Subcutaneous abdominal adipose tissue (tissue), 5 donors: ENCODE measurements around the gene ZNF397.
A peak's percentile ranks its signal among the peaks of the same experiment; 100 is the strongest.
"Not testable (repeated sequence)": the region's sequence is repeated elsewhere in the genome, so short reads cannot be mapped to it uniquely, and the experiment has no call there.

ENCODE experiments used
- H3K27ac ChIP-seq: one replicate; pipeline ENCODE4 v1.7.0; 2013; ENCODE audit warnings: low read depth, mild to moderate bottlenecking, inconsistent platforms, low read length, moderate library complexity
- H3K27me3 ChIP-seq, 5 donors: one replicate each; pipeline ENCODE4 v1.7.0; 2013; ENCODE audit warnings: low read length in 5 of 5, inconsistent platforms in 1 of 5; ENCODE audit not compliant: control insufficient read depth in 5 of 5, insufficient read depth in 4 of 5
- H3K36me3 ChIP-seq, 5 donors: one replicate each; pipeline ENCODE4 v1.7.0; 2013; ENCODE audit warnings: low read length in 5 of 5; ENCODE audit not compliant: control insufficient read depth in 5 of 5, insufficient read depth in 5 of 5
- H3K4me1 ChIP-seq, 5 donors: one replicate each; pipeline ENCODE4 v1.7.0; 2013; ENCODE audit warnings: low read length in 5 of 5, mild to moderate bottlenecking in 3 of 5, moderate library complexity in 1 of 5; ENCODE audit not compliant: control insufficient read depth in 5 of 5, insufficient read depth in 5 of 5
- H3K4me3 ChIP-seq, 5 donors: one replicate each; pipeline ENCODE4 v1.7.0; 2013; ENCODE audit warnings: low read length in 5 of 5, low read depth in 1 of 5
- H3K9ac ChIP-seq, 5 donors: one replicate each; pipeline ENCODE4 v1.7.0; 2013; ENCODE audit warnings: low read length in 5 of 5, mild to moderate bottlenecking in 4 of 5, moderate library complexity in 3 of 5
- H3K9me3 ChIP-seq, 5 donors: one replicate each; pipeline ENCODE4 v1.7.0; 2013; ENCODE audit warnings: low read length in 5 of 5; ENCODE audit not compliant: control insufficient read depth in 5 of 5
- donor health status: healthy.
- donor health status: healthy.
- donor health status: healthy.
- donor health status: healthy.
- donor health status: healthy.

Gene ZNF397

DNA sequence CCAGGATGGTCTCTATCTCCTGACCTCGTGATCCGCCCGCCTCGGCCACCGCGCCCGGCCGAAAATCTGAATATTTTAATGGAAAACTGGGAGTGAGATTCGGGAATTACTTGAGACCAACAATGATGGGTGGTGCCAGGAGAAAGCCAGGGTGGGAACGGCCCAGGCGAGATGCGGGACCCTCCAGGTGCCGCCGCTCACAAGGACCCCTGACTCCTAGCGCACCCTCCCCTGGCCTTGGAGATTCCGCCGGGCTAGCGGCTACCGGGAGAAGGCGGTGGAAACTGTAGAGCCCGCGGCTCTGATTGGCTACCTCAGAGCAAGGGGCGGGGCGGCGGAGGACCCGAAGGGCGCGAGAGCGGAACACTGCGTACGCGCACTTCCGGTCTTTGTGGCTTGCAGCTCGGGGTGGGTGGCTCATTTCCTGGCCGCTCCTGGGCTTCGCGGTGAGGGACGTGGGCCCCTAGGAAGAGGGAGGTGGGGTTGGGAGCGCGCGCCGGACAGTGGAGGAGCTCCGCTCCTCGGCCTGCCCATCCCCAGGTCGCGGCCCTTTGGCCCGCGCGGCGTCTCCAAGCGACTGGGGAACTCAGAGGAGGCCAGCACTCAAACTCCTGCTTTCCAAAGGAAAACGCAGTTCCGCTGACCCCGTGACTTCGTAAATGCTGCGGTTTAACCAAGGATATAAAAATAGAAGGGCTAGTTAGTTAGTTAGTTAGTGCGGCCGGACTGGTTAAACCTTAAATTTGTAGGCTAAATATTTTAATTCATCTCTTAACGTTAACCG lies at the start of gene ZNF397:
TSS of gene ZNF397 (plus strand) at position 371 of the 784 bp plus-strand sequence. CDS start 1,437 bp downstream, outside the sequence.
- Histone ChIP-seq H3K9me3 (peaks cover 0 to 2% (median 0%) of the 10 kb centered on the region in 5 donors), H3K27me3 (no peaks in the 10 kb centered on the region), H3K4me3 (peak within 1 kb of the TSS; percentile 74 to 89 (median 79)), H3K27ac (peak within 1 kb of the TSS; percentile 93), H3K4me1 (peaks cover 0 to 19% (median 15%) of the 10 kb centered on the region in 5 donors), H3K36me3 (peaks cover 28 to 34% (median 30%) of the 10 kb centered on the region in 5 donors), H3K9ac (peak within 1 kb of the TSS; percentile 57 to 96 (median 92))

DNA sequence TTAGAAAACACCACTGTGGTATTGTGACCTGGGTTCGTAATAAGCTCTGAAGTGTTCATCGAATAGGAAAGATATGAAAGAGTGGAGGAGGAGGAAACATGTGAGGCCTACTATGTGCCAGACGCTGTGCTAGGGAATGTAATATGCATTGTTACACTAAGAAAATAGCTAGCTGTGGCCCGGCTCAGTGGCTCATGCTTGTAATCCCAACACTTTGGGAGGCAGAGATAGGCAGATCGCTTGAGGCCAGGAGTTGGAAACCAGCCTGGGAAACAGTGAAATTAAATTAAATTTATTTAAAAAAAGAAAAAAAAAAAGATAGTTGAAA lies 49.2 kb upstream of the ZNF397 start:
- no peak overlapping the region for H3K9ac ChIP-seq
- no peaks in the 10 kb centered on the region for H3K36me3 ChIP-seq
- H3K4me1 ChIP-seq = no peaks in the 10 kb centered on the region
- no peaks in the 10 kb centered on the region for H3K27me3 ChIP-seq
- no peaks in the 10 kb centered on the region for H3K9me3 ChIP-seq
- H3K4me3 ChIP-seq = no peak overlapping the region
- H3K27ac ChIP-seq = no peak overlapping the region

DNA sequence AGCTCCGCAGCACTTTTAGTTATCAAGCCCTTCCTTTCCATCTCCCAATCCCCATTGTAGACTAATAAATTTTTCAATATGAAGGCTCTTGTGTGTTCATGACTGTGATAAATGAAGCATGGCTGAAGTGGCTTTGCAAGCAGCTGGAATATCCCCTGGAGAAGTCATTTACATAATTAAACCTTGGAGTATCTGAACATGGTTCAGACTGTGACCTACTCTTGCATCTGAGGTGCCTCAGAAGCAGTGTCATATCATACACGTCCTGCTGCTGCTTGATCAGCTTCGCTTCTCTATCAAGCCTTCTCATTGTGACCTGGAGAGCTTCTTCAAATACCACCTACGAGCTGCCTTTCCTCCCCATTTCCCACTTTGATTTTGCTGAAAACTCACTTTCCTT lies 48.4 kb upstream of the ZNF397 start:
- peaks cover 0 to 4% (median 0%) of the 10 kb centered on the region in 5 donors for H3K4me1 ChIP-seq
- no peak overlapping the region for H3K4me3 ChIP-seq
- H3K9me3 ChIP-seq = no peaks in the 10 kb centered on the region
- no peak overlapping the region for H3K27ac ChIP-seq
- no peaks in the 10 kb centered on the region for H3K36me3 ChIP-seq
- H3K27me3 ChIP-seq = no peaks in the 10 kb centered on the region
- no peak overlapping the region for H3K9ac ChIP-seq

DNA sequence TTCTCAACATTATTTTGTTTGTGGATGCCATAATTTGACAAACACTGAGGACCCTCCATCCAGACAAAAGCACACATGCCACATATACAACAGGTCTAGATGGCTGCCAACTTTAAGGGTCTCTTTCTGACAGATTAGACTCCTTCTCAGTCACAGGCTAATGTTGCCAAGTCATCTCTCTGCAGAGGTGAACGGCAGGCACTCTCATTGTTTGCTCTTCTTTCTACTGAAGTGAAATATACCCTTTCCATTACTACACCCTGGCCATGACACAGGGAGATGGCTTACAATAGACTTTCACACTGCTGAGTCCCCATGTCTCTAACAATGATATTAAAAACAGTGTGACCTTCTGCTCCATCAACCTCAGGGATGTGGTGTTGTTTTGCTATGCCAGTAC lies 47.5 kb upstream of the ZNF397 start:
- Histone ChIP-seq H3K9me3 (no peaks in the 10 kb centered on the region), H3K9ac (no peak overlapping the region), H3K36me3 (no peaks in the 10 kb centered on the region), H3K4me1 (peaks cover 0 to 7% (median 0%) of the 10 kb centered on the region in 5 donors), H3K4me3 (no peak overlapping the region), H3K27ac (no peak overlapping the region), H3K27me3 (no peaks in the 10 kb centered on the region)

DNA sequence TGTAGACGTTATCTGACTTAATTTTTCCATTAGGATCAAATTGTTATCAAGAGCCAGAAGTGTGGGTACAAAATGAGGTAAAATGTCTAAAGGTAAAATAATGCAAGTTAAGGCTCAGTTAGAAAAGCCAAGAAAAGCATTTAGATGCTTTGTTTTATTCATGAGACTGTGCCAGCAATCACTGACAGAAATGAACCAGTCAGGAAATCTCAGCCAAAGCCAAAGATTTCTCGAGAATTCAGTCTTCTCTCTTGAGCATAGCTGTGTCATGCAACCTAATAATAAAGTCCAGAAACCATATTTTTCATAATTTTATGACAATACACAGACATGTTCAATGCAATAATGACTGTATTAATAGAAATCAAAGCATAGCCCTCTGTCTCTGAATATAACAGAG lies 43.5 kb upstream of the ZNF397 start:
- no peak overlapping the region for H3K9ac ChIP-seq

DNA sequence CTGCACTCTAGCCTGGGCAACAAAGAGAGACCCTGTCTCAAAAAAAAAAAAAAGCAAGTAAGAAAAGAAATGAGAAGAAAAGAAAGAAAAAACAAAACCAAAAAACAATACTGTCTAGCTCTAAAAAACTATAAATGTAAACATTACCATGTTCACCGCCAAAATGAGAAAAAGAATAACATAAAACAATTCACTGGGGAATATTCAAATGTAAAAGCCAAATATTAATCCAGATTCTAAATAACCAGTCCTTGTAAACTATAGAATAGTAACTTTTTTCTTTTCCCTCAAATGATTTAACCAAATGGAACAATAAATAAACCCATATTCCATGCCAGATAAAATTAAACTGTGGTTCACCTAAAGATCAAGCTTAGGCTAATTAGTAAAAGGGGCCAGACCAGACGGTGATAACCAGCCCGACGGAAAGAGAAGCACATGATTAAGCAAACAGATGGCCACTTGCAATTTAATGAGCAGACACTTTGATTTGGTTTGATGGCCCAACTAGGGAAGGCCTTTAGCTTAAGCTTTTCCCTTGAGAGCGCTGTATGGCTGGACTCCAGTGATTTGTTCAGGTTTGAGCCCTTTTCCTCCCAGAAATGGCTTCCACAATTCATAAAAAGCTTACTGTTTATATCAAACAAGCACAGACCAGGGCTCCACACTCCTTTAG lies 39.4 kb upstream of the ZNF397 start:
- H3K27me3 ChIP-seq = no peaks in the 10 kb centered on the region
- H3K9ac ChIP-seq = no peak overlapping the region
- peaks cover 0 to 15% (median 8%) of the 10 kb centered on the region in 5 donors for H3K4me1 ChIP-seq
- no peaks in the 10 kb centered on the region for H3K36me3 ChIP-seq
- no peak overlapping the region for H3K4me3 ChIP-seq
- no peak overlapping the region for H3K27ac ChIP-seq
- peaks cover 0 to 11% (median 3%) of the 10 kb centered on the region in 5 donors for H3K9me3 ChIP-seq

More for the DNA sequence above, 43.5 kb upstream of the ZNF397 start:
- Histone ChIP-seq H3K4me1 (peaks cover 0 to 7% (median 3%) of the 10 kb centered on the region in 5 donors), H3K27me3 (no peaks in the 10 kb centered on the region), H3K9me3 (no peaks in the 10 kb centered on the region), H3K36me3 (no peaks in the 10 kb centered on the region), H3K4me3 (no peak overlapping the region), H3K27ac (no peak overlapping the region)

DNA sequence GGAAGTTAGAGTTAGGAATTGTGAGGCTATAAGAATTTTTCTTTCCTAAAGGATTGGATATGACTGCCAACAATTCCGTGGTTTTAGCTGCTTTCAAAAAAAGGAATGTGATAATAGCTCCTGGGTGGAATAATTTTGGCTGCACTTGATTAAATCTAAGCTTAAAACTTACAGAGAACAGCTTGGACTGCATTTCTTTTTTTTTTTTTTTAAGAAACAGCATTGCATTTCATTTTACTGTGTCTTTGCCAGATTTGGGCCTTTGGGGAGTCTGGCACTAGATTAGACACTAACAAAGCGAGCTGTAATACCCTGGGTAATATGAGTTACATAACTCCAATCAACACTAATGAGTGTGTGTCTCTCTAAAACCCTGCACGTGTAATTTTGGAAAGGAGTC lies 37.8 kb upstream of the ZNF397 start:
- Histone ChIP-seq H3K36me3 (no peaks in the 10 kb centered on the region), H3K27me3 (no peaks in the 10 kb centered on the region), H3K27ac (no peak overlapping the region), H3K4me1 (peaks cover 0 to 11% (median 8%) of the 10 kb centered on the region in 5 donors), H3K9ac (peak overlapping the region in 1 of 5 donors; percentile 35), H3K9me3 (peaks cover 0 to 11% (median 3%) of the 10 kb centered on the region in 5 donors), H3K4me3 (no peak overlapping the region)

DNA sequence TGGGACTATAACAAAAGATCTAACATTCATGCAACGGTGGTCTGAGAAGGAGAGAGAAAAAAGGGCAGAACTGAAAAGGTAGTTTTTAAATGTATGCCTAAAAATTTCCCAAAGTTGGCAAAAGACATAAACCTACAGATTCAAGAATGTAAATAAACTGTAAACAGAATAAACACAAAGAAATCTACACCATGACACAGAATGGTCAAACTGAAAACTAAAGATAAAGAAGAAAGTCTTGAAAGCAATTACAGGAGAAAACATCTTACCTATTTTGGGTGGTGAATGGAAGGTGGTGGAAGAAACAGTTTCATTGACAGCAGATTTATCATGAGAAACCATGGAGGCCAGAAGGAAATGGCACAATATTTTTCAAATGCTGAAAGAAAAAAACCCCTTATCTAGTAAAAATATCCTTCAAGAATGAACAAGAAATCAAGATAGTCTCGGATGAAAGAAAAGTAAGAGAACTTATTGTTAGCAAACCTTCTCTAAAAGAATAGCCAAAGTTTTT lies 35.6 kb upstream of the ZNF397 start:
- Histone ChIP-seq H3K4me1 (peaks cover 0 to 11% (median 8%) of the 10 kb centered on the region in 5 donors), H3K36me3 (no peaks in the 10 kb centered on the region), H3K4me3 (no peak overlapping the region)

DNA sequence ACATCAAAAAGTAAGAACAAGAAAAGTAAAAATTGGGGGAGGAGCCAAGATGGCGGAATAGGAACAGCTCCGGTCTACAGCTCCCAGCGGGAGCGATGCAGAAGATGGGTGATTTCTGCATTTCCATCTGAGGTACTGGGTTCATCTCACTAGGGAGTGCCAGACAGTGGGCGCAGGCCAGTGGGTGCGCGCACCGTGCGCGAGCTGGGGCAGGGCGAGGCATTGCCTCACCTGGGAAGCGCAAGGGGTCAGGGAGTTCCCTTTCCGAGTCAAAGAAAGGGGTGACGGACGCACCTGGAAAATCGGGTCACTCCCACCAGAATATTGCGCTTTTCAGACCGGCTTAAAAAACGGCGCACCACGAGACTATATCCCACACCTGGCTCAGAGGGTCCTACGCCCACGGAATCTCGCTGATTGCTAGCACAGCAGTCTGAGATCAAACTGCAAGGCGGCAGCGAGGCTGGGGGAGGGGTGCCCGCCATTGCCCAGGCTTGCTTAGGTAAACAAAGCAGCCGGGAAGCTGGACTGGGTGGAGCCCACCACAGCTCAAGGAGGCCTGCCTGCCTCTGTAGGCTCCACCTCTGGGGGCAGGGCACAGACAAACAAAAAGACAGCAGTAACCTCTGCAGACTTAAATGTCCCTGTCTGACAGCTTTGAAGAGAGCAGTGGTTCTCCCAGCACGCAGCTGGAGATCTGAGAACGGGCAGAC lies 34.9 kb upstream of the ZNF397 start:
- not testable (repeated sequence) for H3K9ac ChIP-seq, H3K36me3 ChIP-seq, H3K4me3 ChIP-seq, H3K27me3 ChIP-seq, H3K27ac ChIP-seq
- Histone ChIP-seq H3K4me1 (peaks cover 0 to 11% (median 8%) of the 10 kb centered on the region in 5 donors), H3K9me3 (peaks cover 0 to 11% (median 3%) of the 10 kb centered on the region in 5 donors)

More for the DNA sequence above, 35.6 kb upstream of the ZNF397 start:
- Histone ChIP-seq H3K9ac (no peak overlapping the region), H3K27me3 (no peaks in the 10 kb centered on the region), H3K27ac (no peak overlapping the region), H3K9me3 (peaks cover 0 to 11% (median 3%) of the 10 kb centered on the region in 5 donors)
